ENCODE data around the gene SPPL2B. TPM values are rescaled to one million over a fixed set of nuclear protein-coding genes. Genes with fewer than 3 reads are reported as not detected.
A peak's percentile ranks its signal among the peaks of the same experiment; 100 is the strongest.

The SPPL2B gene
- total RNA-seq, 1 experiment from 2014 or later: 73.7 TPM

DNA sequence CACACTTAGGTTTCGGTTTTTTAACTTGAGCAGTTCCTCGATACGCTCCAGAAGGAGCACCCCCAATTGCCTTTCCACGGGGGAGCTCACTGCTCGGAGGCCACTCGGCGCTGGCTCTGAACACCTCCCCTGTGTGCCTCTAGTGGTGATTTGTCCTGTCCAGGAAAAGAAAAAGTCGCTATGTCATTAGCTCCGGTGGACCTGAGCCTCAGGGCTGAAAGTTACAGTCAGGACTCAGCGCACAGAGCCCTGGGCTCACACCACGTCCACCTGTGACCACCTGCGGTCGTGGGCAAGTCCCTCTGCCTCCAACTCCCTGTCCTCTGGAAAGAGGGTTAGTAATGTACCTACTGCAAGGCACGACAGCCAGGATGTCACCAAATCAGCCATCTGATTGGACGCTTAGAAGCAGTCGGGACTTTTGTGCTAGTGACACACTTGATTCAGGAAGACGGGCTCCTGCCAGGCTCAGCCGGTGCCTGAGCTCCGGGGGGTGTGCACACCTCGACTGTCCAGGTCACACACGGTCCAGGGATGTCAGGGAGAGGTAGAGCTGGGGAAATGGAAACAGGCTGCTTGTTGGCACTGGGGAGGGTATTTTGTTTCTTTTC is 27.7 kb downstream of the SPPL2B start:
- Histone ChIP-seq H3T11ph (ENCODE audit: low read length) (no peak overlapping the region), H3K79me1 (ENCODE audit: insufficient read depth, low read depth, low read length, poor library complexity, severe bottlenecking) (no peaks in the 10 kb centered on the region), H3K23ac (ENCODE audit: insufficient read length, low read depth, low read length) (no peak overlapping the region), H3K23me2 (ENCODE audit: insufficient read length, low read depth, low read length, poor library complexity, severe bottlenecking) (no peaks in the 10 kb centered on the region), H2AFZ (ENCODE audit: low read length) (no peak overlapping the region), H3K27ac (ENCODE audit: insufficient read length, low read depth, low read length) (no peak overlapping the region), H3K27me3 (ENCODE audit: insufficient read depth, low read length) (no peaks in the 10 kb centered on the region; the same call in 1 of the 2 replicates), H2BK5ac (ENCODE audit: insufficient read length, low read length) (no peak overlapping the region), H4K5ac (ENCODE audit: insufficient read length, low read depth, low read length) (no peak overlapping the region), H2BK20ac (ENCODE audit: low read depth, low read length, poor library complexity, severe bottlenecking) (no peak overlapping the region), H2BK120ac (ENCODE audit: low read depth, low read length, poor library complexity, severe bottlenecking) (no peak overlapping the region), H3K4me2 (ENCODE audit: insufficient read depth, insufficient read length, low read length) (no peak overlapping the region), H2BK12ac (ENCODE audit: insufficient read length, low read depth, low read length) (no peak overlapping the region), H3K14ac (ENCODE audit: insufficient read depth, low read length) (no peak overlapping the region), H3K18ac (ENCODE audit: insufficient read length, low read depth, low read length) (no peak overlapping the region), H4K20me1 (ENCODE audit: control insufficient read depth, insufficient read depth, insufficient read length) (no peaks in the 10 kb centered on the region), H4K91ac (ENCODE audit: insufficient read length, low read depth, low read length) (no peak overlapping the region), H2BK15ac (ENCODE audit: low read depth, low read length) (no peak overlapping the region), H3K9ac (ENCODE audit: extremely low read depth, insufficient read length, low read length) (no peak overlapping the region), H3K56ac (ENCODE audit: insufficient read length, low read depth, low read length) (no peak overlapping the region), H4K8ac (replicated peaks; ENCODE audit: insufficient read length, low read depth, low read length) (no peak overlapping the region), H3K9me3 (ENCODE audit: control insufficient read depth, low read depth, low read length) (no peaks in the 10 kb centered on the region), H3K4me1 (ENCODE audit: insufficient read depth, low read length) (no peaks in the 10 kb centered on the region), H2AK5ac (ENCODE audit: insufficient read length, low read length) (no peak overlapping the region), H3K4ac (ENCODE audit: low read depth, low read length) (no peak overlapping the region), H3K79me2 (ENCODE audit: insufficient read depth, low read length) (no peaks in the 10 kb centered on the region)
- DNase-seq: no peak
- Mint-ChIP-seq H3K4me1 (peaks cover 5% of the 10 kb centered on the region in 2 experiments), H3K9me3 (no peaks in the 10 kb centered on the region), H3K36me3 (ENCODE audit: insufficient read depth in 1 of 3, low read depth in 3 of 3) (peaks cover 0 to 2% (median 0%) of the 10 kb centered on the region in 3 experiments; a peak in 1 of 7 replicates), H3K4me3 (no peak overlapping the region), H3K27me3 (ENCODE audit: low read depth) (peaks cover 26% of the 10 kb centered on the region), H3K27ac (no peak overlapping the region)
- TF ChIP-seq, protein P1, sequence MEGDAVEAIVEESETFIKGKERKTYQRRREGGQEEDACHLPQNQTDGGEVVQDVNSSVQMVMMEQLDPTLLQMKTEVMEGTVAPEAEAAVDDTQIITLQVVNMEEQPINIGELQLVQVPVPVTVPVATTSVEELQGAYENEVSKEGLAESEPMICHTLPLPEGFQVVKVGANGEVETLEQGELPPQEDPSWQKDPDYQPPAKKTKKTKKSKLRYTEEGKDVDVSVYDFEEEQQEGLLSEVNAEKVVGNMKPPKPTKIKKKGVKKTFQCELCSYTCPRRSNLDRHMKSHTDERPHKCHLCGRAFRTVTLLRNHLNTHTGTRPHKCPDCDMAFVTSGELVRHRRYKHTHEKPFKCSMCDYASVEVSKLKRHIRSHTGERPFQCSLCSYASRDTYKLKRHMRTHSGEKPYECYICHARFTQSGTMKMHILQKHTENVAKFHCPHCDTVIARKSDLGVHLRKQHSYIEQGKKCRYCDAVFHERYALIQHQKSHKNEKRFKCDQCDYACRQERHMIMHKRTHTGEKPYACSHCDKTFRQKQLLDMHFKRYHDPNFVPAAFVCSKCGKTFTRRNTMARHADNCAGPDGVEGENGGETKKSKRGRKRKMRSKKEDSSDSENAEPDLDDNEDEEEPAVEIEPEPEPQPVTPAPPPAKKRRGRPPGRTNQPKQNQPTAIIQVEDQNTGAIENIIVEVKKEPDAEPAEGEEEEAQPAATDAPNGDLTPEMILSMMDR (conservative IDR thresholded peaks at IDR 0.05): peak; percentile 10; the same call in 1 of the 3 replicates
- WGBS (ENCODE audit: extremely low coverage, insufficient read length, low lambda C conversion rate): no CpG with 5 or more reads among the region's 21 CpGs

Data from H9 (cell line).